Measurements from ENCODE around the gene AGBL3. TPM values are rescaled to one million over a fixed set of nuclear protein-coding genes. Genes with fewer than 3 reads are reported as not detected.

AGBL3 gene
- total RNA-seq, 1 donor from 2014 or later: 3.5 TPM

GRCh38 chr7:134946260-134946659 is 40.0 kb upstream of the AGBL3 start:
- TF ChIP-seq CTCF (conservative IDR thresholded peaks at IDR 0.05): no peak
- Mint-ChIP-seq H3K36me3 (ENCODE audit: low read depth) (peaks cover 32% of the 10 kb centered on the region), H3K9me3 (no peaks in the 10 kb centered on the region), H3K4me1 (no peaks in the 10 kb centered on the region), H3K27me3 (ENCODE audit: low read depth) (no peaks in the 10 kb centered on the region), H3K27ac (ENCODE audit: unreplicated experiment) (no peak overlapping the region), H3K4me3 (no peak overlapping the region)
- DNase-seq (ENCODE audit: low read depth, low spot score): no peak

GRCh38 chr7:134947329-134947728 is 39.0 kb upstream of the AGBL3 start:
- Mint-ChIP-seq H3K9me3 (no peaks in the 10 kb centered on the region), H3K27ac (ENCODE audit: unreplicated experiment) (no peak overlapping the region), H3K27me3 (ENCODE audit: low read depth) (no peaks in the 10 kb centered on the region), H3K4me3 (no peak overlapping the region), H3K36me3 (ENCODE audit: low read depth) (peaks cover 32% of the 10 kb centered on the region), H3K4me1 (no peaks in the 10 kb centered on the region)
- no peak for TF ChIP-seq CTCF (conservative IDR thresholded peaks at IDR 0.05)
- no peak for DNase-seq (ENCODE audit: low read depth, low spot score)

- Mint-ChIP-seq H3K4me3 (no peak overlapping the region), H3K36me3 (ENCODE audit: low read depth) (peaks cover 31% of the 10 kb centered on the region), H3K9me3 (no peaks in the 10 kb centered on the region), H3K27ac (ENCODE audit: unreplicated experiment) (no peak overlapping the region), H3K27me3 (ENCODE audit: low read depth) (no peaks in the 10 kb centered on the region), H3K4me1 (no peaks in the 10 kb centered on the region)
- DNase-seq (ENCODE audit: low read depth, low spot score): no peak
- TF ChIP-seq CTCF (conservative IDR thresholded peaks at IDR 0.05): no peak
Measured at GRCh38 chr7:134947831-134948230, 38.5 kb upstream of the AGBL3 start.

GRCh38 chr7:134948246-134948645 is 38.1 kb upstream of the AGBL3 start:
- H3K4me1 Mint-ChIP-seq: no peaks in the 10 kb centered on the region
- TF ChIP-seq CTCF (conservative IDR thresholded peaks at IDR 0.05): no peak
- H3K27me3 Mint-ChIP-seq (ENCODE audit: low read depth): no peaks in the 10 kb centered on the region
- no peak overlapping the region for H3K4me3 Mint-ChIP-seq
- no peaks in the 10 kb centered on the region for H3K9me3 Mint-ChIP-seq
- DNase-seq (ENCODE audit: low read depth, low spot score): no peak
- H3K27ac Mint-ChIP-seq (ENCODE audit: unreplicated experiment): no peak overlapping the region
- H3K36me3 Mint-ChIP-seq (ENCODE audit: low read depth): peaks cover 29% of the 10 kb centered on the region

- no peak overlapping the region for H3K4me3 Mint-ChIP-seq
- H3K27me3 Mint-ChIP-seq (ENCODE audit: low read depth): no peaks in the 10 kb centered on the region
- no peaks in the 10 kb centered on the region for H3K4me1 Mint-ChIP-seq
- H3K36me3 Mint-ChIP-seq (ENCODE audit: low read depth): peaks cover 29% of the 10 kb centered on the region
- no peak for TF ChIP-seq CTCF (conservative IDR thresholded peaks at IDR 0.05)
- H3K27ac Mint-ChIP-seq (ENCODE audit: unreplicated experiment): no peak overlapping the region
- H3K9me3 Mint-ChIP-seq: no peaks in the 10 kb centered on the region
- DNase-seq (ENCODE audit: low read depth, low spot score): no peak
Measured at GRCh38 chr7:134948736-134949135, 37.6 kb upstream of the AGBL3 start.

- no peaks in the 10 kb centered on the region for H3K9me3 Mint-ChIP-seq
- no peak for DNase-seq (ENCODE audit: low read depth, low spot score)
- H3K36me3 Mint-ChIP-seq (ENCODE audit: low read depth): peaks cover 29% of the 10 kb centered on the region
- H3K4me3 Mint-ChIP-seq: no peak overlapping the region
- no peak for TF ChIP-seq CTCF (conservative IDR thresholded peaks at IDR 0.05)
- no peaks in the 10 kb centered on the region for H3K4me1 Mint-ChIP-seq
- no peaks in the 10 kb centered on the region for H3K27me3 Mint-ChIP-seq (ENCODE audit: low read depth)
- no peak overlapping the region for H3K27ac Mint-ChIP-seq (ENCODE audit: unreplicated experiment)
Measured at GRCh38 chr7:134949171-134949570, 37.1 kb upstream of the AGBL3 start.

All from neural crest cell (in vitro differentiated cells).